SK-N-MC (cell line): ENCODE data around the gene VMP1.

Experiments used
- EZH2 ChIP-seq: fragments of 200-600 bp; sonication (generic); IDR thresholded peaks from one replicate; pipeline ENCODE4 v1.6.1; 2017; ENCODE audit warnings: antibody characterized with exemption
- FOXP2 ChIP-seq: optimal IDR thresholded peaks from 2 replicates; pipeline ENCODE3; 2011; ENCODE audit warnings: mild to moderate bottlenecking, moderate library complexity; ENCODE audit not compliant: insufficient read depth; ENCODE audit errors: extremely low read length, control extremely low read depth
- POLR2AphosphoS5 ChIP-seq: IDR thresholded peaks from 2 replicates; pipeline ENCODE4 v1.6.1; 2012; ENCODE audit warnings: mild to moderate bottlenecking, low read depth, low read length, borderline replicate concordance

DNA sequence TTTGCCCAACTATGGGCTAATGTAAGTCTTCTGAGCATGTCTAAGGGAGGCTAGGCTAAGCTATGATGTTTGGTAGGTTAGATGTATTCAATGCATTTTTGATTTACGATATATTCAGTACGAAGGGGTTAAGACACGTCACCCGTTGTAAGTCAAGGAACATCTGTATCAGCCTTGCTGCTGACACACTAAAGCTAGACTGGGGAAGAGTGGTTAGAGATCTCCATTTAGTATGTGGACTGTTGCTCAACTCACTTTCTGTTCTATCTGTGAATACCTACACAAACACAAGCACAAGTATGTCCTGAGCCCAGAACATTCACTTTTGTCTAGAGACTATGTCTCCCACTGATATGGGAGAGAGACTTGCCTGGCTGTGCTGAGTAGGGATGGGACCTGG lies 71.5 kb downstream of the VMP1 start:
- TF ChIP-seq EZH2 = no peak
- TF ChIP-seq POLR2AphosphoS5 = no peak
- TF ChIP-seq FOXP2 = no peak
